A673 (cell line): ENCODE data around the gene BPI. TPM values are rescaled to one million over a fixed set of nuclear protein-coding genes. Genes with fewer than 3 reads are reported as not detected.
A peak's percentile ranks its signal among the peaks of the same experiment; 100 is the strongest.

ENCODE experiments used
- BruUV-seq: library from RNA; stranded (reverse); fragments of 400-500 nt; replicated peaks from 2 replicates; lab custom pipeline; 2021; lab: Mats Ljungman, UMichigan
- CTCF ChIA-PET: fragments of 300-600 bp; sonication (Branson Sonifier 250); formaldehyde crosslinking; loops from one replicate; lab custom pipeline; 2022; ENCODE audit warnings: antibody characterized with exemption; lab: Charles Lee
- POLR2A ChIA-PET: fragments of 300-600 bp; sonication (Branson Sonifier 250); formaldehyde crosslinking; loops from one replicate; lab custom pipeline; 2022; ENCODE audit warnings: antibody characterized with exemption; ENCODE audit not compliant: low non-redundant PET; lab: Charles Lee
- DNase-seq: peaks from one replicate; pipeline ENCODE4 v3.0.0-alpha.2; 2015; ENCODE audit warnings: low spot score
- H3K27ac ChIP-seq: fragments of 200-600 bp; sonication (generic); 2 replicates; pipeline ENCODE4 v1.5.1; 2016; ENCODE audit warnings: mixed run types, low read depth, mild to moderate bottlenecking, mixed read lengths, antibody characterized with exemption, low read length; ENCODE audit not compliant: poor library complexity, severe bottlenecking
- H3K27me3 ChIP-seq: fragments of 200-600 bp; sonication (generic); replicated peaks from 2 replicates; pipeline ENCODE4 v1.6.1; 2017; ENCODE audit warnings: mixed run types, low read depth, mild to moderate bottlenecking, mixed read lengths, antibody characterized with exemption, low read length; ENCODE audit not compliant: insufficient read depth, poor library complexity
- H3K36me3 ChIP-seq: fragments of 200-600 bp; sonication (generic); 2 replicates; pipeline ENCODE4 v1.6.1; 2016; ENCODE audit warnings: mixed run types, mild to moderate bottlenecking, mixed read lengths, antibody characterized with exemption, low read length; ENCODE audit not compliant: insufficient read depth, poor library complexity, severe bottlenecking
- H3K4me1 ChIP-seq: fragments of 200-600 bp; sonication (generic); 2 replicates; pipeline ENCODE4 v1.6.1; 2017; ENCODE audit warnings: mixed run types, mild to moderate bottlenecking, mixed read lengths, antibody characterized with exemption, low read length; ENCODE audit not compliant: insufficient read depth, poor library complexity, severe bottlenecking
- H3K4me3 ChIP-seq: fragments of 200-600 bp; sonication (generic); 2 replicates; pipeline ENCODE4 v1.5.1; 2016; ENCODE audit warnings: low read depth, mixed run types, mild to moderate bottlenecking, mixed read lengths, low read length; ENCODE audit not compliant: poor library complexity, severe bottlenecking
- H3K9me3 ChIP-seq: fragments of 200-600 bp; sonication (generic); 2 replicates; pipeline ENCODE4 v1.6.1; 2016; ENCODE audit warnings: mixed run types, low read depth, mild to moderate bottlenecking, mixed read lengths, antibody characterized with exemption, low read length; ENCODE audit not compliant: poor library complexity, severe bottlenecking
- CTCF ChIP-seq: fragments of 300-800, 200-600 bp; sonication (generic); conservative IDR thresholded peaks from 2 replicates; pipeline ENCODE4 v1.5.1; 2017; ENCODE audit warnings: low read depth, mild to moderate bottlenecking, antibody characterized with exemption, low read length, moderate library complexity, mixed read lengths
- EZH2 ChIP-seq: fragments of 200-600 bp; sonication (generic); IDR thresholded peaks from 2 replicates; pipeline ENCODE4 v1.6.1; 2017; ENCODE audit warnings: borderline replicate concordance, low read depth, mild to moderate bottlenecking, mixed read lengths, antibody characterized with exemption, low read length; ENCODE audit not compliant: poor library complexity, severe bottlenecking
- intact Hi-C: fragments of 100-400 bp; cut with micrococcal nuclease; formaldehyde crosslinking; loops from one replicate; pipeline ENCODE4 v1.10.0; 2022; ENCODE audit not compliant: unreplicated experiment
- total RNA-seq: library from RNA; stranded (reverse); gene quantifications from 2 replicates; pipeline ENCODE4 v1.2.3, GENCODE V29; 2021

The BPI gene
- total RNA-seq, 1 experiment from 2014 or later, result not detected

- no peaks in the 10 kb centered on the region for H3K36me3 ChIP-seq
- CTCF ChIA-PET, result no interaction called here
- H3K4me1 ChIP-seq, result no peaks in the 10 kb centered on the region
- no peak overlapping the region for H3K4me3 ChIP-seq
- peaks cover 38% of the 10 kb centered on the region for H3K27me3 ChIP-seq
- TF ChIP-seq EZH2, result no peak
- no peak for TF ChIP-seq CTCF
- DNase-seq, result no peak
- BruUV-seq, result no TSS peak
- POLR2A ChIA-PET, result interaction anchor here (0.8 kb wide), 1 partner anchor 195 kb away, joined by 4 read pairs; no protein-coding TSS in a partner anchor
- no peaks in the 10 kb centered on the region for H3K9me3 ChIP-seq
- no peak overlapping the region for H3K27ac ChIP-seq
- intact Hi-C loops, result no loop called here
These were observed 16.3 kb downstream of the BPI start for GRCh38 chr20:38320221-38320620.

- intact Hi-C loops, result no loop called here
- ChIA-PET POLR2A (no interaction called here), CTCF (interaction anchor here (0.6 to 1.0 kb wide), 4 partner anchors 87 to 712 kb away, joined by 3 to 9 read pairs (median 4); no protein-coding TSS in a partner anchor)
- Histone ChIP-seq H3K4me1 (no peaks in the 10 kb centered on the region), H3K27ac (no peak overlapping the region), H3K36me3 (no peaks in the 10 kb centered on the region), H3K4me3 (no peak overlapping the region), H3K9me3 (no peaks in the 10 kb centered on the region), H3K27me3 (peaks cover 36% of the 10 kb centered on the region)
- DNase-seq, result peak; percentile 63
- TF ChIP-seq CTCF (peak; percentile 75), EZH2 (no peak)
- BruUV-seq, result no TSS peak
These were observed 18.1 kb downstream of the BPI start for GRCh38 chr20:38321959-38322598.

- Histone ChIP-seq H3K27me3 (peaks cover 32% of the 10 kb centered on the region), H3K4me1 (no peaks in the 10 kb centered on the region), H3K27ac (no peak overlapping the region), H3K9me3 (no peaks in the 10 kb centered on the region), H3K36me3 (no peaks in the 10 kb centered on the region), H3K4me3 (no peak overlapping the region)
- CTCF ChIA-PET, result interaction anchor here (0.6 kb wide), 1 partner anchor 29 kb away, joined by 8 read pairs; no protein-coding TSS in a partner anchor
- intact Hi-C loops, result no loop called here
- BruUV-seq, result no TSS peak
- DNase-seq, result no peak
- POLR2A ChIA-PET, result no interaction called here
- no peak for TF ChIP-seq CTCF
- no peak for TF ChIP-seq EZH2
These were observed 20.2 kb downstream of the BPI start for GRCh38 chr20:38324159-38324558.
